Measurements from ENCODE around the gene NCR3LG1. TPM values are rescaled to one million over a fixed set of nuclear protein-coding genes. Genes with fewer than 3 reads are reported as not detected.

Gene NCR3LG1
- polyA plus RNA-seq, 1 of the 3 experiments (the other 2 are of a cell fraction): 0.67 TPM

DNA sequence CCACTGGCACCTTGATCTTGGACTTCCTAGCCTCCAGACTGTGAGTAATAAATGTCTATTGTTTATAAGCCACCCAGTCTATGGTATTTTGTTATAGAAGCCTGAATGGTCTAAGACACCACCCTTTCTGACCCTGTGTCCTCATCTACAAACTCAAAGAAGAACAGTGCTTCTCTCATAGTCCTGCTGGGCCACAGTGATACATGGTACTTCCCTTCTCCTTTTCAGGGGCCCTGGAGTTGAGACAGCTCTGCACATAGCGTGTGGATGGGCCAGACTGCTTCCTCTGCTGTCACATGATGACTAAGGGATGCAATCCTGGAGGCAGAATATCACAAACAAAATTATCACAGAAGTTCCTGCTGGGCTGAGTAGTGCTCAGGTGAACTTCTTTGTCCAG, 31.9 kb downstream of the NCR3LG1 start:
- H3K4me1 ChIP-seq (ENCODE audit: control insufficient read depth in 1 of 2, insufficient read depth in 2 of 2, low read depth in 1 of 2, low read length in 1 of 2): peaks cover 0 to 4% of the 10 kb centered on the region in 2 experiments; a peak in 1 of 4 replicates
- POLR2A ChIA-PET: interaction anchor here (1.1 kb wide), 1 partner anchor 121 kb away, joined by 3 read pairs; no protein-coding TSS in a partner anchor
- no peak for DNase-seq
- H3K27ac ChIP-seq (ENCODE audit: low read depth in 2 of 2, low read length in 1 of 2): no peak overlapping the region
- H3K36me3 ChIP-seq (replicated peaks in 1 of 2; ENCODE audit: control insufficient read depth in 1 of 2, insufficient read depth in 2 of 2, low read length in 1 of 2): no peaks in the 10 kb centered on the region
- no peaks in the 10 kb centered on the region for H4K20me1 ChIP-seq (ENCODE audit: insufficient read depth)
- CTCF ChIA-PET: interaction anchor here (0.8 to 18.5 kb wide), 46 partner anchors 9 to 595 kb away, joined by 3 to 1101 read pairs (median 6); partner anchors contain the start of genes ABCC8 and NUCB2
- TF ChIP-seq RCOR1 (IDR thresholded peaks at IDR 0.05; ENCODE audit: low read length) (no peak), POLR2AphosphoS5 (IDR thresholded peaks at IDR 0.05; ENCODE audit: low read depth, low read length) (no peak), GATA2 (CRISPR knock-in tag; IDR thresholded peaks at IDR 0.05) (no peak), SMC3 (IDR thresholded peaks at IDR 0.05; ENCODE audit: low read depth, low read length) (no peak), NFIC (IDR thresholded peaks at IDR 0.05; ENCODE audit: borderline replicate concordance) (no peak), TAF1 (IDR thresholded peaks at IDR 0.05; ENCODE audit: borderline replicate concordance, low read depth, low read length) (no peak), ELF1 (IDR thresholded peaks at IDR 0.05) (no peak), YY1 (IDR thresholded peaks at IDR 0.05; ENCODE audit: low read depth) (no peak), EP300 (IDR thresholded peaks at IDR 0.05; ENCODE audit: borderline replicate concordance in 1 of 2, low read depth in 1 of 2, low read length in 1 of 2) (no peak), MXI1 (IDR thresholded peaks at IDR 0.05; ENCODE audit: low read depth, low read length) (no peak), GABPA (IDR thresholded peaks at IDR 0.05; ENCODE audit: low read depth) (no peak), RFX5 (IDR thresholded peaks at IDR 0.05; ENCODE audit: low read length) (no peak), CHD2 (IDR thresholded peaks at IDR 0.05; ENCODE audit: low read length, partially characterized antibody) (no peak), EZH2phosphoT487 (IDR thresholded peaks at IDR 0.05; ENCODE audit: borderline replicate concordance, low read depth) (no peak)
- TF ChIP-seq, protein P1, sequence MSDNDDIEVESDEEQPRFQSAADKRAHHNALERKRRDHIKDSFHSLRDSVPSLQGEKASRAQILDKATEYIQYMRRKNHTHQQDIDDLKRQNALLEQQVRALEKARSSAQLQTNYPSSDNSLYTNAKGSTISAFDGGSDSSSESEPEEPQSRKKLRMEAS (IDR thresholded peaks at IDR 0.05; ENCODE audit: low read depth): no peak
- TF ChIP-seq, protein P2, sequence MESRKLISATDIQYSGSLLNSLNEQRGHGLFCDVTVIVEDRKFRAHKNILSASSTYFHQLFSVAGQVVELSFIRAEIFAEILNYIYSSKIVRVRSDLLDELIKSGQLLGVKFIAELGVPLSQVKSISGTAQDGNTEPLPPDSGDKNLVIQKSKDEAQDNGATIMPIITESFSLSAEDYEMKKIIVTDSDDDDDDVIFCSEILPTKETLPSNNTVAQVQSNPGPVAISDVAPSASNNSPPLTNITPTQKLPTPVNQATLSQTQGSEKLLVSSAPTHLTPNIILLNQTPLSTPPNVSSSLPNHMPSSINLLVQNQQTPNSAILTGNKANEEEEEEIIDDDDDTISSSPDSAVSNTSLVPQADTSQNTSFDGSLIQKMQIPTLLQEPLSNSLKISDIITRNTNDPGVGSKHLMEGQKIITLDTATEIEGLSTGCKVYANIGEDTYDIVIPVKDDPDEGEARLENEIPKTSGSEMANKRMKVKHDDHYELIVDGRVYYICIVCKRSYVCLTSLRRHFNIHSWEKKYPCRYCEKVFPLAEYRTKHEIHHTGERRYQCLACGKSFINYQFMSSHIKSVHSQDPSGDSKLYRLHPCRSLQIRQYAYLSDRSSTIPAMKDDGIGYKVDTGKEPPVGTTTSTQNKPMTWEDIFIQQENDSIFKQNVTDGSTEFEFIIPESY (IDR thresholded peaks at IDR 0.05; ENCODE audit: borderline replicate concordance, low read depth): no peak
- TF ChIP-seq, protein P3, sequence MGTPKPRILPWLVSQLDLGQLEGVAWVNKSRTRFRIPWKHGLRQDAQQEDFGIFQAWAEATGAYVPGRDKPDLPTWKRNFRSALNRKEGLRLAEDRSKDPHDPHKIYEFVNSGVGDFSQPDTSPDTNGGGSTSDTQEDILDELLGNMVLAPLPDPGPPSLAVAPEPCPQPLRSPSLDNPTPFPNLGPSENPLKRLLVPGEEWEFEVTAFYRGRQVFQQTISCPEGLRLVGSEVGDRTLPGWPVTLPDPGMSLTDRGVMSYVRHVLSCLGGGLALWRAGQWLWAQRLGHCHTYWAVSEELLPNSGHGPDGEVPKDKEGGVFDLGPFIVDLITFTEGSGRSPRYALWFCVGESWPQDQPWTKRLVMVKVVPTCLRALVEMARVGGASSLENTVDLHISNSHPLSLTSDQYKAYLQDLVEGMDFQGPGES (IDR thresholded peaks at IDR 0.05; ENCODE audit: low read depth, low read length): no peak
- TF ChIP-seq, protein P4, sequence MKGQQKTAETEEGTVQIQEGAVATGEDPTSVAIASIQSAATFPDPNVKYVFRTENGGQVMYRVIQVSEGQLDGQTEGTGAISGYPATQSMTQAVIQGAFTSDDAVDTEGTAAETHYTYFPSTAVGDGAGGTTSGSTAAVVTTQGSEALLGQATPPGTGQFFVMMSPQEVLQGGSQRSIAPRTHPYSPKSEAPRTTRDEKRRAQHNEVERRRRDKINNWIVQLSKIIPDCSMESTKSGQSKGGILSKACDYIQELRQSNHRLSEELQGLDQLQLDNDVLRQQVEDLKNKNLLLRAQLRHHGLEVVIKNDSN (IDR thresholded peaks at IDR 0.05; ENCODE audit: borderline replicate concordance, low read depth): no peak
- TF ChIP-seq, protein P5, sequence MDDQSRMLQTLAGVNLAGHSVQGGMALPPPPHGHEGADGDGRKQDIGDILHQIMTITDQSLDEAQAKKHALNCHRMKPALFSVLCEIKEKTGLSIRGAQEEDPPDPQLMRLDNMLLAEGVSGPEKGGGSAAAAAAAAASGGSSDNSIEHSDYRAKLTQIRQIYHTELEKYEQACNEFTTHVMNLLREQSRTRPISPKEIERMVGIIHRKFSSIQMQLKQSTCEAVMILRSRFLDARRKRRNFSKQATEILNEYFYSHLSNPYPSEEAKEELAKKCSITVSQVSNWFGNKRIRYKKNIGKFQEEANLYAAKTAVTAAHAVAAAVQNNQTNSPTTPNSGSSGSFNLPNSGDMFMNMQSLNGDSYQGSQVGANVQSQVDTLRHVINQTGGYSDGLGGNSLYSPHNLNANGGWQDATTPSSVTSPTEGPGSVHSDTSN (IDR thresholded peaks at IDR 0.05): no peak
- TF ChIP-seq, protein P6, sequence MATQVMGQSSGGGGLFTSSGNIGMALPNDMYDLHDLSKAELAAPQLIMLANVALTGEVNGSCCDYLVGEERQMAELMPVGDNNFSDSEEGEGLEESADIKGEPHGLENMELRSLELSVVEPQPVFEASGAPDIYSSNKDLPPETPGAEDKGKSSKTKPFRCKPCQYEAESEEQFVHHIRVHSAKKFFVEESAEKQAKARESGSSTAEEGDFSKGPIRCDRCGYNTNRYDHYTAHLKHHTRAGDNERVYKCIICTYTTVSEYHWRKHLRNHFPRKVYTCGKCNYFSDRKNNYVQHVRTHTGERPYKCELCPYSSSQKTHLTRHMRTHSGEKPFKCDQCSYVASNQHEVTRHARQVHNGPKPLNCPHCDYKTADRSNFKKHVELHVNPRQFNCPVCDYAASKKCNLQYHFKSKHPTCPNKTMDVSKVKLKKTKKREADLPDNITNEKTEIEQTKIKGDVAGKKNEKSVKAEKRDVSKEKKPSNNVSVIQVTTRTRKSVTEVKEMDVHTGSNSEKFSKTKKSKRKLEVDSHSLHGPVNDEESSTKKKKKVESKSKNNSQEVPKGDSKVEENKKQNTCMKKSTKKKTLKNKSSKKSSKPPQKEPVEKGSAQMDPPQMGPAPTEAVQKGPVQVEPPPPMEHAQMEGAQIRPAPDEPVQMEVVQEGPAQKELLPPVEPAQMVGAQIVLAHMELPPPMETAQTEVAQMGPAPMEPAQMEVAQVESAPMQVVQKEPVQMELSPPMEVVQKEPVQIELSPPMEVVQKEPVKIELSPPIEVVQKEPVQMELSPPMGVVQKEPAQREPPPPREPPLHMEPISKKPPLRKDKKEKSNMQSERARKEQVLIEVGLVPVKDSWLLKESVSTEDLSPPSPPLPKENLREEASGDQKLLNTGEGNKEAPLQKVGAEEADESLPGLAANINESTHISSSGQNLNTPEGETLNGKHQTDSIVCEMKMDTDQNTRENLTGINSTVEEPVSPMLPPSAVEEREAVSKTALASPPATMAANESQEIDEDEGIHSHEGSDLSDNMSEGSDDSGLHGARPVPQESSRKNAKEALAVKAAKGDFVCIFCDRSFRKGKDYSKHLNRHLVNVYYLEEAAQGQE (IDR thresholded peaks at IDR 0.05; ENCODE audit: low read depth, low read length): no peak
- no peaks in the 10 kb centered on the region for H3K9me3 ChIP-seq
- no peak overlapping the region for H2AFZ ChIP-seq (ENCODE audit: low read depth)
- WGBS (ENCODE audit: low lambda C conversion rate): 83% methylated on average over 1 of the region's 1 CpG
- H3K27me3 ChIP-seq (ENCODE audit: insufficient read depth): no peaks in the 10 kb centered on the region
- H3K79me2 ChIP-seq (ENCODE audit: insufficient read depth): no peaks in the 10 kb centered on the region
- no peak overlapping the region for H3K4me2 ChIP-seq
- H3K4me3 ChIP-seq (ENCODE audit: low read depth in 2 of 2, low read length in 1 of 2): no peak overlapping the region
- H3F3A ChIP-seq (replicated peaks; ENCODE audit: insufficient read depth): no peaks in the 10 kb centered on the region
- no peaks in the 10 kb centered on the region for H3K9me2 ChIP-seq
- no peak overlapping the region for H3K9ac ChIP-seq
